HL-60 (cell line): ENCODE results near the gene JOSD1.
A peak's percentile ranks its signal among the peaks of the same experiment; 100 is the strongest.

Experiments
- DNase-seq, 2 experiments: peaks; one replicate each; pipeline ENCODE4 v3.0.0-alpha.2; 2010 to 2020; ENCODE audit warnings: low read depth in 1 of 2, low spot score in 1 of 2
- H3K27ac ChIP-seq: fragments of 250-450 bp; sonication (Bioruptor Pico); replicated peaks from 2 replicates; pipeline ENCODE4 v1.5.1; 2020; ENCODE audit warnings: mild to moderate bottlenecking, moderate library complexity
- H3K27me3 ChIP-seq: fragments of 250-450 bp; sonication (Bioruptor Pico); 2 replicates; pipeline ENCODE4 v1.5.1; 2021; ENCODE audit warnings: mild to moderate bottlenecking, moderate library complexity; ENCODE audit not compliant: insufficient read depth, poor library complexity, severe bottlenecking
- H3K4me3 ChIP-seq: replicated peaks from 2 replicates; pipeline ENCODE4 v1.5.1; 2011; ENCODE audit warnings: mild to moderate bottlenecking, control low read depth, low read length; ENCODE audit not compliant: insufficient read depth
- GABPA ChIP-seq: IDR thresholded peaks from 2 replicates; pipeline ENCODE4 v1.6.1; 2012; ENCODE audit warnings: low read depth
- POLR2AphosphoS5 ChIP-seq: IDR thresholded peaks from 2 replicates; pipeline ENCODE4 v1.6.1; 2012; ENCODE audit warnings: low read depth
- SPI1 ChIP-seq: IDR thresholded peaks from 2 replicates; pipeline ENCODE4 v1.6.1; 2012; ENCODE audit warnings: low read depth, mild to moderate bottlenecking, borderline replicate concordance
- TF ChIP-seq, protein P1 (sequence below): IDR thresholded peaks from 2 replicates; pipeline ENCODE4 v1.6.1; 2012; ENCODE audit warnings: low read depth; ENCODE audit not compliant: insufficient replicate concordance
- TF ChIP-seq, protein P2 (sequence below): IDR thresholded peaks from one replicate; pipeline ENCODE4 v1.5.1; 2011; ENCODE audit warnings: low read length, control low read depth, inconsistent platforms; ENCODE audit not compliant: insufficient read depth

The JOSD1 gene

DNA sequence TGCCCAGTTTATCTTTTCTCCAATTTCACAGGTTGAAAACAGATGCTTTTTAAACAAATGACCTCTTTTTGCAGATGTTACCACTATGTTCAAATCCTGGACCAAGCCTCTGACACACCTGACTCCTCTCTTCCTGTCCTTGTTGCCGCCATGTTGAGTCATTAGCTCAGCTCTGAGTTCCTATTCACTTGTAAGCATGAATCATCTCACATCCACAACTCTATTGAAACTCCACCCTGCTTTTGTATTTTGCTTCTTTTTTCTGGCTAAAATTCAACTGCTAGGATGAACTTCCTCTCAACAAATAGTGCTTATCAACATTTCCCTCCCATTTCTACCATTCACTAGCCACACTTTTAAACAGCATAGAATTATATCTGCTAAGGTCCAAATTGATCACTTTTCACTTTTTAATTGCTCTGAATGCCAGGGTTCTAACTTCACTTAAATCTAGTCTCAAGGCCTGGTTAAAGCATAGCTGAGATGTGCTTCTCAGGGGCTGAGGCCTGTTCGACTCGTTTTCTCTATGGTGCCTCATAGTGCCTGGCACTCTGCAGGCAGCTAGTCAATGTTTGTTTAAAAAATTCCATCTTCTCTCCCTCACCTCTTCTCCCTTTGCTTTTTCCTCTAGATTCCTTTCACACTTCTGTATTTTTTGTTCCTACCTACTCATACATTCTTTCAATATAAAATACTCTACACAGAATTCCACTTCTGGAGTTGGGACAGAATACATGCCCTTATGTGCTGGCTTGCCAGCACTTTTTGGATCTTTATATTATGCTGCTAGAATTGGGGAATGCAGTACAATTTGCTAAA, 3.9 kb downstream of the JOSD1 start:
- Histone ChIP-seq H3K27me3 (no peaks in the 10 kb centered on the region), H3K27ac (no peak overlapping the region), H3K4me3 (no peak overlapping the region)
- peak; percentile 32 to 78 for DNase-seq
- TF ChIP-seq POLR2AphosphoS5, result no peak
- TF ChIP-seq, protein P1, sequence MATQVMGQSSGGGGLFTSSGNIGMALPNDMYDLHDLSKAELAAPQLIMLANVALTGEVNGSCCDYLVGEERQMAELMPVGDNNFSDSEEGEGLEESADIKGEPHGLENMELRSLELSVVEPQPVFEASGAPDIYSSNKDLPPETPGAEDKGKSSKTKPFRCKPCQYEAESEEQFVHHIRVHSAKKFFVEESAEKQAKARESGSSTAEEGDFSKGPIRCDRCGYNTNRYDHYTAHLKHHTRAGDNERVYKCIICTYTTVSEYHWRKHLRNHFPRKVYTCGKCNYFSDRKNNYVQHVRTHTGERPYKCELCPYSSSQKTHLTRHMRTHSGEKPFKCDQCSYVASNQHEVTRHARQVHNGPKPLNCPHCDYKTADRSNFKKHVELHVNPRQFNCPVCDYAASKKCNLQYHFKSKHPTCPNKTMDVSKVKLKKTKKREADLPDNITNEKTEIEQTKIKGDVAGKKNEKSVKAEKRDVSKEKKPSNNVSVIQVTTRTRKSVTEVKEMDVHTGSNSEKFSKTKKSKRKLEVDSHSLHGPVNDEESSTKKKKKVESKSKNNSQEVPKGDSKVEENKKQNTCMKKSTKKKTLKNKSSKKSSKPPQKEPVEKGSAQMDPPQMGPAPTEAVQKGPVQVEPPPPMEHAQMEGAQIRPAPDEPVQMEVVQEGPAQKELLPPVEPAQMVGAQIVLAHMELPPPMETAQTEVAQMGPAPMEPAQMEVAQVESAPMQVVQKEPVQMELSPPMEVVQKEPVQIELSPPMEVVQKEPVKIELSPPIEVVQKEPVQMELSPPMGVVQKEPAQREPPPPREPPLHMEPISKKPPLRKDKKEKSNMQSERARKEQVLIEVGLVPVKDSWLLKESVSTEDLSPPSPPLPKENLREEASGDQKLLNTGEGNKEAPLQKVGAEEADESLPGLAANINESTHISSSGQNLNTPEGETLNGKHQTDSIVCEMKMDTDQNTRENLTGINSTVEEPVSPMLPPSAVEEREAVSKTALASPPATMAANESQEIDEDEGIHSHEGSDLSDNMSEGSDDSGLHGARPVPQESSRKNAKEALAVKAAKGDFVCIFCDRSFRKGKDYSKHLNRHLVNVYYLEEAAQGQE, result no peak
- TF ChIP-seq, protein P2, sequence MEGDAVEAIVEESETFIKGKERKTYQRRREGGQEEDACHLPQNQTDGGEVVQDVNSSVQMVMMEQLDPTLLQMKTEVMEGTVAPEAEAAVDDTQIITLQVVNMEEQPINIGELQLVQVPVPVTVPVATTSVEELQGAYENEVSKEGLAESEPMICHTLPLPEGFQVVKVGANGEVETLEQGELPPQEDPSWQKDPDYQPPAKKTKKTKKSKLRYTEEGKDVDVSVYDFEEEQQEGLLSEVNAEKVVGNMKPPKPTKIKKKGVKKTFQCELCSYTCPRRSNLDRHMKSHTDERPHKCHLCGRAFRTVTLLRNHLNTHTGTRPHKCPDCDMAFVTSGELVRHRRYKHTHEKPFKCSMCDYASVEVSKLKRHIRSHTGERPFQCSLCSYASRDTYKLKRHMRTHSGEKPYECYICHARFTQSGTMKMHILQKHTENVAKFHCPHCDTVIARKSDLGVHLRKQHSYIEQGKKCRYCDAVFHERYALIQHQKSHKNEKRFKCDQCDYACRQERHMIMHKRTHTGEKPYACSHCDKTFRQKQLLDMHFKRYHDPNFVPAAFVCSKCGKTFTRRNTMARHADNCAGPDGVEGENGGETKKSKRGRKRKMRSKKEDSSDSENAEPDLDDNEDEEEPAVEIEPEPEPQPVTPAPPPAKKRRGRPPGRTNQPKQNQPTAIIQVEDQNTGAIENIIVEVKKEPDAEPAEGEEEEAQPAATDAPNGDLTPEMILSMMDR, result no peak
- no peak for TF ChIP-seq GABPA
- TF ChIP-seq SPI1, result no peak

DNA sequence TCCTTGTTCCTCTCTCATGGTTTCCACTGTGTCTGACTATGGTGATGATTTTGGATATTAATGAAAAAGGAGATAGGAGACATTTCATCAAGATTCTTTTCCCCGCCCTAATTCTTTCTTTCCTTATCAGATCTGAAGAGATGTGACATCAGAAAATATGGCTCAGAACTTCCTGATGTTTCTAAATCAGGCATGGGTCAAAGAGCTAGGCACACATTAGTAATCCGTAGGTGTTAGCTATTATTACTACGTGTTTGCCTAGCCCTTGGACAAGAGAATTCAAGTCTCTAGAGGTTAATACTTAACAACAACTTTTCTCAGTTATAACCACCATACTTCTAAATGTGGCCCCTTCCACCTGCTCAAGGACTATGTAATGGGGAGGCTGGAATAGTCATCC, 5.8 kb downstream of the JOSD1 start:
- no peak overlapping the region for H3K27ac ChIP-seq
- no peak for DNase-seq
- TF ChIP-seq, protein P2, result no peak
- TF ChIP-seq, protein P1, result no peak
- TF ChIP-seq GABPA (no peak), SPI1 (no peak), POLR2AphosphoS5 (no peak)

DNA sequence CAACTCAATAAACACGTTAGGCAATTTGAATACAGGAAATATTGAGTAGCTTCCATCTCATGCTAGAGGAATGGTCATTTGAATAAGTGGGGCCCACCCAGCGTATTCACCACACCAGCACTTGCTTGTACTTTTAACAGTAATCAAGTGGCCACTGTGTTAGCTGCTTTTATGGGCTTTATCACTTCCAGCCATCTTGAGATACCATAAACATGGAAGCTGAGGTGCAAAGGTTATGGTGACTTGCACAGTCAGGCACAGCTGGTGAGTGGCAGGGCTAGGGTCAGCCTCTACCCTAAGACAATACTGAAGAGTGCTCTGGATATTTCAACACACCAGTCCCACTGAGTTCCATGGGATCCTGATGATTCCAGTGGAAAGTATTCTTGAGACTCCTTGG, 6.7 kb downstream of the JOSD1 start:
- no peaks in the 10 kb centered on the region for H3K27me3 ChIP-seq
- no peak for DNase-seq
- H3K4me3 ChIP-seq, result no peak overlapping the region
- no peak overlapping the region for H3K27ac ChIP-seq
- no peak for TF ChIP-seq SPI1
- no peak for TF ChIP-seq POLR2AphosphoS5
- TF ChIP-seq, protein P1, result no peak
- TF ChIP-seq GABPA, result no peak
- TF ChIP-seq, protein P2, result no peak

More for the DNA sequence above, 5.8 kb downstream of the JOSD1 start:
- no peak overlapping the region for H3K4me3 ChIP-seq
- H3K27me3 ChIP-seq, result no peaks in the 10 kb centered on the region
